NB4 (cell line): ENCODE results near the gene LRIG2.

Source experiments
- DNase-seq: peaks from one replicate; pipeline ENCODE4 v3.0.0; 2010; ENCODE audit warnings: low read depth
- H3K4me3 ChIP-seq: one replicate; pipeline ENCODE4 v1.5.1; 2011; ENCODE audit warnings: mild to moderate bottlenecking, low read depth, low read length, moderate library complexity
- CTCF ChIP-seq: IDR thresholded peaks from one replicate; pipeline ENCODE4 v1.5.1; 2012; ENCODE audit warnings: low read depth, low read length
- MYC ChIP-seq: IDR thresholded peaks from 2 replicates; pipeline ENCODE4 v1.6.1; 2011; ENCODE audit warnings: low read depth, low read length
- POLR2A ChIP-seq: IDR thresholded peaks from 2 replicates; pipeline ENCODE4 v1.6.1; 2011; ENCODE audit warnings: mild to moderate bottlenecking; ENCODE audit not compliant: insufficient read length; ENCODE audit errors: extremely low read depth
- TF ChIP-seq, protein P1 (sequence below): IDR thresholded peaks from 2 replicates; pipeline ENCODE4 v1.6.1; 2011; ENCODE audit warnings: low read depth, low read length

LRIG2 gene

DNA sequence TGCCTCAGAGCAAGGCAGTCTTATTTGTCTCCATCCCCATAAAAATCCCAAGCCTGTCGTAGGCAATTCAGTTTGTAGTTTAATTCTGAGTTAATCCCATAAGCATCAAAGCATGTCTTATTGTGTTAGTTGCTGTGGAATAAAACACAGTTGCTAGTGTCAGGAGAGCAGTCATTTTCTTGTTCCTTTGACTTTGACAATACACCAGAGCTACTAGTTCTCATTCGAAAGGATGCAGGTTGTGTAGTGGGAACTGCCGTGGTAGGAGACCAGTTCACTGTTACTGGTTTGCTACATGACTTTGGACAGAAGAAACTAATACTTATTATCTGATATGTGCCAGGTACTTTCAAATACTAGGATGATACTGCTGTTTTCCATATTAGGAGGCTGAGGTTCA, 23.5 kb downstream of the LRIG2 start:
- DNase-seq: no peak
- no peak overlapping the region for H3K4me3 ChIP-seq
- TF ChIP-seq CTCF: no peak
- TF ChIP-seq, protein P1, sequence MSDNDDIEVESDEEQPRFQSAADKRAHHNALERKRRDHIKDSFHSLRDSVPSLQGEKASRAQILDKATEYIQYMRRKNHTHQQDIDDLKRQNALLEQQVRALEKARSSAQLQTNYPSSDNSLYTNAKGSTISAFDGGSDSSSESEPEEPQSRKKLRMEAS: no peak
- no peak for TF ChIP-seq MYC
- TF ChIP-seq POLR2A: no peak

DNA sequence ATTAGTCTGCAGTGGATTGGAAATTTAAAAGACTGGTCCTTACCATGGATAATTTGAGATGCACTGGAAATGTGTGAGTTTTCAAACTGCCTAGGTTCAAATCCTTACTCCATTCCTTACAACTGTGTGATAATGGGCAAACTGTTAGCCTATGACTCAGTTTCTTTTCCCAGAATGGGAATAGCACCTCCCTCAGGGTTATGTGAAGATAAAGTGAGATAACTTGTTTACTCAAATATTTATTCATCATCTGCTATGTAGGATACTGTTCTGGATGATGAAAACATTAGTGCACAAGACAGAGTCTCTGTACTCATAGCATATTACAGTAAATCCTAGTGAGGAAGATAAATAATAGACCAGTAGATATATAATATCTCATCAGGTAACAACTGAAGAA, 28.6 kb downstream of the LRIG2 start:
- H3K4me3 ChIP-seq: no peak overlapping the region
- DNase-seq: no peak
- TF ChIP-seq CTCF (no peak), POLR2A (no peak), MYC (no peak)
- TF ChIP-seq, protein P1: no peak

DNA sequence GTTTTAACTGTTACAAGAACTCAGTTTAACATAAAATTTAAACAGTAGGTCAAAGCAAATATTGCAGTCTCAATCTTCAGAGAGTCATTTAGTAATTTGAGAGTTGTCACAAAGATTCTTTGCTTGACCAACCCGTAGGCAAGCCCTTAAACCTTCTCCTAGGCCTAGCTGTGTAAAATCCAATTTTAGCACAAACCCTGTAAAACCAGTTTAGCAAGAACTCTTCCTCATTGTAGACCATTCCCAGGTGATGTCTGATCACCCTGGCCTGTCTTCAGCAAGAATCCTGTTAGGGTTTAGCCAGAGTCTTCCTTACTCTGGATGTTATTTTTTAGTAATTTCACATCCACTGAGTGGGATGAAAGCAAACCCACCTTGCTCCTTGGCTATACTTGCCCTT, 30.1 kb downstream of the LRIG2 start:
- TF ChIP-seq MYC: no peak
- no peak for TF ChIP-seq CTCF
- no peak for TF ChIP-seq POLR2A
- TF ChIP-seq, protein P1: no peak
- DNase-seq: no peak

GRCh38 chr1:113103977-113104376, 31.0 kb downstream of the LRIG2 start:
- DNase-seq: no peak
- TF ChIP-seq POLR2A (no peak), MYC (no peak), CTCF (no peak)
- TF ChIP-seq, protein P1: no peak
- H3K4me3 ChIP-seq: no peak overlapping the region

More for the DNA sequence above, 30.1 kb downstream of the LRIG2 start:
- no peak overlapping the region for H3K4me3 ChIP-seq

- no peak for DNase-seq
- no peak overlapping the region for H3K4me3 ChIP-seq
- TF ChIP-seq CTCF (no peak), MYC (no peak), POLR2A (no peak)
- TF ChIP-seq, protein P1: no peak
Measured at GRCh38 chr1:113106910-113107309, 33.9 kb downstream of the LRIG2 start.
